ENCODE data around the gene SAP30BP.

Gene SAP30BP

DNA sequence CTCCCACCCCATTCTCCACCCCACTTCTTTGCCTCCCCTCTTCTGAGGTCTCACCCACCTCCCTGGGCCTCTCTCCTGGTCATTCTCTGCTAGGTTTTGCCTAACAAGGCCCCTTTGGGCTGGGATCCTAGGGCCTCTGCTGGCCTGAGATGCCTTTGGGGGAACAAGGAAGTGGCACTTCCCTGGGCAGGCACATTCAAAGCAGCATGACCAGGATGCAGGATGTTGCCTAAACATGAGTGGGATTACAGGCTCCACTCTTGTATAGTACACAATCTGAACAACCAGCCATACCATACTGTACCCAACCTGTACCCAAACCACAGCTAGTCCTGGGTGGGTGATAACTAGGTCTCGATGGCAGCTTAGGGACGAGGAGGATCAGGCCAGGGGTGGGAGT, 88.9 kb downstream of the SAP30BP start:
- no peak for DNase-seq

GRCh38 chr17:75756451-75757085, 89.4 kb downstream of the SAP30BP start:
- no peak for DNase-seq

DNA sequence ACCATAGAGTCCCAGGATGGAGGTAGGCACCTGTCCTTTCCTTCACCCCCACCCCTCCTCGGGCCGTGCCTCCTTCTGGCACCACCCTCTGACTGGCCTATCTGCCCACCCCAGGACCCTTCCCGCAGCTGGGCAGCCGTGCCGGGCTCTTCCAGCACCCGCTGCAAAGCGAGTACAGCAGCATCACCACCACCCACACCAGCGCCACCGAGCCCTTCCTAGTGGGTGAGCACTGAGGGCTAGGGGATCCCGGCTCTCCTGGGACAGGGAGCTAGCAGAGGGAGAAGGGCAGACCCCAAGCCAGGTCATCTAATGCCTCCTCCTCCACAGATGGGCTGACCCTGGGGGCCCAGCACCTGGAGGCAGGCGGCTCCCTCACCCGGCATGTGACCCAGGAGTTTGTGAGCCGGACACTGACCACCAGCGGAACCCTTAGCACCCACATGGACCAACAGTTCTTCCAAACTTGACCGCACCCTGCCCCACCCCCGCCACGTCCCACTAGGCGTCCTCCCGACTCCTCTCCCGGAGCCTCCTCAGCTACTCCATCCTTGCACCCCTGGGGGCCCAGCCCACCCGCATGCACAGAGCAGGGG, 90.0 kb downstream of the SAP30BP start:
- DNase-seq, result no peak
